MCF 10A (cell line): ENCODE results near the gene HNRNPUL1. TPM values are rescaled to one million over a fixed set of nuclear protein-coding genes. Genes with fewer than 3 reads are reported as not detected.

Experiments used
- BruUV-seq: library from RNA; stranded (reverse); fragments of 400-500 nt; replicated peaks from 2 replicates; lab custom pipeline; 2021; lab: Mats Ljungman, UMichigan
- CTCF ChIA-PET: fragments of 300-600 bp; sonication (Branson Sonifier 250); formaldehyde crosslinking; extraction: SDS; loops from one replicate; lab custom pipeline; 2021; ENCODE audit warnings: antibody characterized with exemption, inconsistent platforms; lab: Yijun Ruan, JAX
- POLR2A ChIA-PET: fragments of 300-600, 350-650 bp; sonication (Branson Sonifier 250); formaldehyde crosslinking; extraction: SDS; loops from one replicate; lab custom pipeline; 2020; ENCODE audit warnings: antibody characterized with exemption, inconsistent platforms; lab: Yijun Ruan, JAX
- DNase-seq: peaks from one replicate; pipeline ENCODE4 v3.0.0-alpha.2; 2018; ENCODE audit not compliant: unreplicated experiment
- H3K27ac Mint-ChIP-seq: one replicate; pipeline ENCODE4 v1.8.0; 2022; ENCODE audit warnings: mild to moderate bottlenecking, low read depth, mixed read lengths; ENCODE audit not compliant: unreplicated experiment
- H3K27me3 Mint-ChIP-seq: one replicate; pipeline ENCODE4 v1.8.0; 2022; ENCODE audit warnings: mixed read lengths; ENCODE audit not compliant: insufficient read depth, unreplicated experiment
- H3K36me3 Mint-ChIP-seq: one replicate; pipeline ENCODE4 v1.8.0; 2022; ENCODE audit warnings: mild to moderate bottlenecking, moderate library complexity, mixed read lengths; ENCODE audit not compliant: insufficient read depth, unreplicated experiment
- H3K4me1 Mint-ChIP-seq: one replicate; pipeline ENCODE4 v1.8.0; 2022; ENCODE audit warnings: mixed read lengths; ENCODE audit not compliant: insufficient read depth, unreplicated experiment
- H3K4me3 Mint-ChIP-seq: one replicate; pipeline ENCODE4 v1.8.0; 2022; ENCODE audit warnings: mild to moderate bottlenecking, moderate library complexity, mixed read lengths; ENCODE audit not compliant: unreplicated experiment
- H3K9me3 Mint-ChIP-seq: one replicate; pipeline ENCODE4 v1.8.0; 2022; ENCODE audit warnings: mixed read lengths; ENCODE audit not compliant: unreplicated experiment
- intact Hi-C: fragments of 100-400 bp; cut with micrococcal nuclease; formaldehyde crosslinking; loops from 2 replicates; pipeline ENCODE4 v1.14.1; 2022
- total RNA-seq: library from RNA; stranded (reverse); gene quantifications from 2 replicates; pipeline ENCODE4 v1.2.3, GENCODE V29; 2022
- TF ChIP-seq, protein P1 (sequence below): fragments of 200-600 bp; IDR thresholded peaks from one replicate; pipeline ENCODE4 v1.8.0; 2022; ENCODE audit warnings: antibody characterized with exemption, mild to moderate bottlenecking; ENCODE audit not compliant: unreplicated experiment

HNRNPUL1 gene
- total RNA-seq, 1 experiment from 2014 or later: 204 TPM

DNA sequence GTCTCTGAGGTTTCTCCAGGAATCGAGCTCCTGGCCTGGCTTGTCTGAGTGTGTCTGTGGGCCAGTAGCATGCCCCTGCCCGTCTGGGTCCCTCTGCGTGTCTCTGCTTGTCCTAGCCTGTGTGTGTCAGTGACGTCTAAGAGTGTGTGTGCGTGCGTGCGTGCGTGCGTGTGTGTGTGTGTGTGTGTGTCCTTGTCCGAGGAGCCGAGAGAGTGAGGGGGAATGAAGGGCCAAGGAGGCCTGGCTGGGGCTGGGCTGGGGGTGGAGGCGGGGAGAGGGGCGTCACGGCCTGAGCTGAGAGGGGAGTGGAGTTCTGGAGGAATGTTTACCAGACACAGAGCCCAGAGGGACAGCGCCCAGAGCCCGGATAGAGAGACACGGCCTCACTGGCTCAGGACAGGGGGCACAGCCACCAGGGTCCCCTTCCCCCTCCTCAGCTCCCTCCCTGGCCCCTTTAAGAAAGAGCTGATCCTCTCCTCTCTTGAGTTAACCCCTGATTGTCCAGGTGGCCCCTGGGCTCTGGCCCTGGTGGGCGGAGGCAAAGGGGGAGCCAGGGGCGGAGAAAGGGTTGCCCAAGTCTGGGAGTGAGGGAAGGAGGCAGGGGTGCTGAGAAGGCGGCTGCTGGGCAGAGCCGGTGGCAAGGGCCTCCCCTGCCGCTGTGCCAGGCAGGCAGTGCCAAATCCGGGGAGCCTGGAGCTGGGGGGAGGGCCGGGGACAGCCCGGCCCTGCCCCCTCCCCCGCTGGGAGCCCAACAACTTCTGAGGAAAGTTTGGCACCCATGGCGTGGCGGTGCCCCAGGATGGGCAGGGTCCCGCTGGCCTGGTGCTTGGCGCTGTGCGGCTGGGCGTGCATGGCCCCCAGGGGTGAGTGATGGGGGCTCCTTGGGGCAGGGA is 45.3 kb upstream of the HNRNPUL1 start, which contains the start of gene AXL:
Gene AXL, plus strand, starts transcription at position 609 of the 893 bp plus-strand sequence. Its CDS starts 170 bp downstream, at position 779.
- Mint-ChIP-seq H3K27me3 (no peaks in the 10 kb centered on the region), H3K27ac (peak within 1 kb of the TSS; percentile 96), H3K36me3 (peaks cover 15% of the 10 kb centered on the region), H3K4me1 (peaks cover 48% of the 10 kb centered on the region), H3K9me3 (no peaks in the 10 kb centered on the region), H3K4me3 (peak within 1 kb of the TSS; percentile 78)
- CTCF ChIA-PET: interaction anchor here (0.6 to 3.9 kb wide), 6 partner anchors 10 to 129 kb away, joined by 3 to 30 read pairs (median 4); partner anchors contain the start of gene HNRNPUL1
- intact Hi-C loops: loop anchor here (2.0 kb wide), 1 partner anchor 44 kb away; no protein-coding TSS in a partner anchor
- POLR2A ChIA-PET: interaction anchor here (0.6 to 14.1 kb wide), 28 partner anchors 10 to 1222 kb away, joined by 3 to 345 read pairs (median 3); partner anchors contain the start of genes ACTMAP, C19orf47, CCDC97 and COQ8B
- no TSS peak for BruUV-seq
- peak; percentile 92 for DNase-seq
- TF ChIP-seq, protein P1, sequence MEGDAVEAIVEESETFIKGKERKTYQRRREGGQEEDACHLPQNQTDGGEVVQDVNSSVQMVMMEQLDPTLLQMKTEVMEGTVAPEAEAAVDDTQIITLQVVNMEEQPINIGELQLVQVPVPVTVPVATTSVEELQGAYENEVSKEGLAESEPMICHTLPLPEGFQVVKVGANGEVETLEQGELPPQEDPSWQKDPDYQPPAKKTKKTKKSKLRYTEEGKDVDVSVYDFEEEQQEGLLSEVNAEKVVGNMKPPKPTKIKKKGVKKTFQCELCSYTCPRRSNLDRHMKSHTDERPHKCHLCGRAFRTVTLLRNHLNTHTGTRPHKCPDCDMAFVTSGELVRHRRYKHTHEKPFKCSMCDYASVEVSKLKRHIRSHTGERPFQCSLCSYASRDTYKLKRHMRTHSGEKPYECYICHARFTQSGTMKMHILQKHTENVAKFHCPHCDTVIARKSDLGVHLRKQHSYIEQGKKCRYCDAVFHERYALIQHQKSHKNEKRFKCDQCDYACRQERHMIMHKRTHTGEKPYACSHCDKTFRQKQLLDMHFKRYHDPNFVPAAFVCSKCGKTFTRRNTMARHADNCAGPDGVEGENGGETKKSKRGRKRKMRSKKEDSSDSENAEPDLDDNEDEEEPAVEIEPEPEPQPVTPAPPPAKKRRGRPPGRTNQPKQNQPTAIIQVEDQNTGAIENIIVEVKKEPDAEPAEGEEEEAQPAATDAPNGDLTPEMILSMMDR: no peak

DNA sequence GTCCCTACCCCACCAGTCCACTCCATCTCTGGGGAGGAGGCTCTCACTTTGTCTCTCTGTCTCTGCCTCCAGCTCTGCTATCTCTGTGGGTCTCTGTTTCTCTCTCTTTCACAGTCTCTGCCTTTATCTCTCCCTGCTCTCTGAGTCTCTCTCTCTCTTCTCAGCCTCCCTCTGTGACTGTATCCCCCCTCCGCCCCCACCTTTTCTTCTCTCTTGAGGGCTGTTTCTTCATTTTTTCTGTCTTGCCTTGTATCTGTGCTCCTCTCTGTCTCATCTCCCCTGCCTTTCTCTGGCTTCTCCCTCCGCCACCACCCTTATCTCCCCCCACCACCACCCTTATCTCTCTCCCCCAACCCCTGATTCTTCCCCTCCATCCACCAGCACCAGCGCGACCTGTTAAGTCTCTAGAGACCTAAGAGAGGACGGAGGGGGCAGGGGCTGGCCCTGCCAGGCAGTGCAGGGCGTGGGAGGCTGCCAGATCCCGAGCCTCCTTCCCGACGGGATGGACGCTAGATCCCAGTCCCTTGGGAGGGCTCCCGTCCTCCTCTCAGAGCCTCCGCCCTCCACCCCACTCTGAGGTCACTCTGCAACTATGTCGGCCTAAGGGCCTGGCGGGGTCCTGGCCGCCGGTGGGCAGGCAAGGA is 44.1 kb upstream of the HNRNPUL1 start:
- ChIA-PET CTCF (interaction anchor here (0.5 to 3.9 kb wide), 4 partner anchors 9 to 557 kb away, joined by 3 to 30 read pairs (median 5); partner anchors contain the start of gene HNRNPUL1), POLR2A (interaction anchor here (0.8 to 14.1 kb wide), 4 partner anchors 42 to 649 kb away, joined by 3 to 345 read pairs (median 3); partner anchors contain the start of gene HNRNPUL1)
- H3K27me3 Mint-ChIP-seq: no peaks in the 10 kb centered on the region
- H3K36me3 Mint-ChIP-seq: peaks cover 15% of the 10 kb centered on the region
- H3K27ac Mint-ChIP-seq: peak overlapping the region; percentile 96
- DNase-seq: peak; percentile 45
- intact Hi-C loops: loop anchor here (2.0 kb wide), 1 partner anchor 43 kb away; no protein-coding TSS in a partner anchor
- TF ChIP-seq, protein P1: no peak
- H3K9me3 Mint-ChIP-seq: no peaks in the 10 kb centered on the region
- no TSS peak for BruUV-seq
- H3K4me3 Mint-ChIP-seq: peak overlapping the region; percentile 78
- peaks cover 53% of the 10 kb centered on the region for H3K4me1 Mint-ChIP-seq

DNA sequence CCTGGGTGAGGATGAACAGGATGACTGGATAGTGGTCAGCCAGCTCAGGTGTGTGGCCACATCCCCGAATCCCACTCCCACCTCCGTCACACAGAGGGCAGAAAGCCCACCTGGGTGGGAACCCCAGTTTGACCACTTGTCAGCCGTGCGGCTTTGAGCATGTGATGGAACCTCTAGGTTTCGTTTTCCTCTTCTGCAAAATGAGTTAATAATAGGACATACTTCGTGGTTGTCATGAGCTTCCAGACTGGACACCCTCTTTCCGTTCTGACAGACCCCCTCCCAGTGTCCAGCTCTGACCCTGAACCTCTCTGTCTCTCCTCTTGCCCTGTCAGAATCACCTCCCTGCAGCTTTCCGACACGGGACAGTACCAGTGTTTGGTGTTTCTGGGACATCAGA is 43.4 kb upstream of the HNRNPUL1 start:
- DNase-seq: no peak
- POLR2A ChIA-PET: interaction anchor here (14.1 kb wide), 1 partner anchor 41 kb away, joined by 345 read pairs; the partner anchor contains the start of gene HNRNPUL1
- H3K4me1 Mint-ChIP-seq: peaks cover 60% of the 10 kb centered on the region
- CTCF ChIA-PET: interaction anchor here (0.5 to 3.9 kb wide), 5 partner anchors 8 to 558 kb away, joined by 3 to 30 read pairs (median 3); partner anchors contain the start of gene HNRNPUL1
- H3K4me3 Mint-ChIP-seq: peak overlapping the region; percentile 78
- H3K27ac Mint-ChIP-seq: peak overlapping the region; percentile 68
- no peaks in the 10 kb centered on the region for H3K9me3 Mint-ChIP-seq
- TF ChIP-seq, protein P1: no peak
- peaks cover 15% of the 10 kb centered on the region for H3K36me3 Mint-ChIP-seq
- BruUV-seq: no TSS peak
- intact Hi-C loops: no loop called here
- H3K27me3 Mint-ChIP-seq: no peaks in the 10 kb centered on the region
